Measurements from ENCODE around the gene MTMR3.
"Not testable (repeated sequence)": the region's sequence is repeated elsewhere in the genome, so short reads cannot be mapped to it uniquely, and the experiment has no call there.

MTMR3 gene

GRCh38 chr22:29972121-29972520 is 89.1 kb downstream of the MTMR3 start:
- no peak for DNase-seq

DNA sequence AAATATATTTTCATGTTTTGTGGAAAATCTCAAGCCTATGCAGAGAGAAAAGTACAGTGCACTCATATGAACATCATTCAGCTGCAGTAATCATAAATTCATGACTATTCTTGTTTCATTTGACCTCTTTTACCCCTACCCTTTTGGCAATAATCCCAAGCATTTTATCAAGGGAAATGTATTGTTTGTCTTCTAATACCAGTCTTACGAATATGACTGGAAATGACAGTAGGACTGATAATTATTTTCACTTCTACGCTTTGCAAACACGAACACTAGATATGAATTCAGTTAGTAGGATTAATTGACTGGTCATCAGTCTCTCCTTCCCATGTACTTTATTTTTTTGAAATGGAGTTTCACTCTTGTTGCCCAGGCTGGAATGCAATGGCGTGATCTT is 90.3 kb downstream of the MTMR3 start:
- DNase-seq = no peak

DNA sequence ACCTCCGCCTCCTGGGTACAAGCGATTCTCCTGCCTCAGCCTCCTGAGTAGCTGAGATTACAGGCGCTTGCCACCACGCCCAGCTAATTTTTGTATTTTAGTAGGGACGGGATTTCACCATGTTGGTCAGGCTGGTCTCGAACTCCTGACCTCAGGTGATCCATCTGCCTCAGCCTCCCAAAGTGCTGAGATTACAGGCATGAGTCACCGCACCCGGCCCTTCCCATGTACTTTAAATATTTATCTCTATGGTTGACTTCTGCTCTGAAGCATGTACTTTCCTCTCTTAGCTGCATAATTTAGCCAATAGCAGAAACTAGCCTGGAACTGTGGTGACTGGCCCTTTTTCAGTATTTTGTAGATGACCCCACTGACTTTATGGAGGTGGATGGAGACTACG is 90.7 kb downstream of the MTMR3 start:
- DNase-seq = not testable (repeated sequence)

- no peak for DNase-seq
These were observed 92.5 kb downstream of the MTMR3 start for GRCh38 chr22:29975494-29975893.

- no peak for DNase-seq
These were observed 94.1 kb downstream of the MTMR3 start for GRCh38 chr22:29977107-29977506.

DNA sequence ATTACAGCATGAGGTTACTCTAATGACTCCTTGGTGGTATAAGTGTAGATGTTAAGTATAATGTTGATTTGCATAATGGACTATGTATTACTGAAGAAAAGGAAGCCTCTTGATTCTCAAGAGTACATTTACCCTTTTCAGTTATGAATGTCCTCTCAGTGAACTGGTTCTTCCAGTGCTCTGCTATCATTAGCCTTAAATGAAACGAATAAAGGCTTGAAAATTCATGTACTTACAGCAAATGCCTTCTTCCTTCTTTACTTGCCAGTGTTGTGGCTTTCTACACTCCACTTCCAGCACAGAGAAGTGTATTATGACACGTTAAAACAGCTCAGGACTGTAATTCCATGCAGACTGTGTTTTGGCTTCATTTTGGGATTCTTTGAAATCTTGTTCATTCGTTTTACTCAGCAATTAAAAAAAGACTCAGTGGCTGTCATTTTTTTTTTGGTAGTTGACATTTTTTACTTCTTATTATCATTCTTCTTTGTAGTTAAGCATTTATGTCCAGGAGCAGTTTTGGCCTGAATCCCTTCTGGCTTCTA is 96.9 kb downstream of the MTMR3 start:
- no peak for DNase-seq

- no peak for DNase-seq
These were observed 100.4 kb downstream of the MTMR3 start for GRCh38 chr22:29983296-29983917.

GRCh38 chr22:29985912-29986311 is 102.9 kb downstream of the MTMR3 start:
- no peak for DNase-seq

DNA sequence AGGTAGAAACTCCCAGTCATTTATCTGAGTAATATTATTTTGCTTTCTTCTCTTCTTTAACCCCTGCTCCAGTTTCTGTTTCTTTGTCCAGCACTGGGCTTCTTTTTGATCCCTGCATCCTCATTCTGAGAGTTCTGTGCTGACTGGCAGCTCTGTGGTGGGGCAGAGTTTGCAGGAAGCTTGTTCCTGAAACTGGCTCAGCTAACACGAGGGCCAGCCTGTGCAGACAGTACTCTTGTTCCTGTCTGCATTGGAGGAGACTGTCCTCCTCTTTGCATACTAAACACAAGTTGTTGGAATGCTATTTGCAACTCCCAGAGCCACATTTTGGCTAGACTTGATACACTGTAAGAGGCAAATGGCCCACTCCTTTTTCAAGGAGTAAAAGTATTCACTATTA is 104.2 kb downstream of the MTMR3 start:
- DNase-seq = no peak

- DNase-seq = no peak
These were observed 105.7 kb downstream of the MTMR3 start for GRCh38 chr22:29988719-29989118.

GRCh38 chr22:29989446-29989845 is 106.5 kb downstream of the MTMR3 start:
- DNase-seq = no peak

GRCh38 chr22:29992341-29993275 is 109.6 kb downstream of the MTMR3 start:
- DNase-seq = no peak

DNA sequence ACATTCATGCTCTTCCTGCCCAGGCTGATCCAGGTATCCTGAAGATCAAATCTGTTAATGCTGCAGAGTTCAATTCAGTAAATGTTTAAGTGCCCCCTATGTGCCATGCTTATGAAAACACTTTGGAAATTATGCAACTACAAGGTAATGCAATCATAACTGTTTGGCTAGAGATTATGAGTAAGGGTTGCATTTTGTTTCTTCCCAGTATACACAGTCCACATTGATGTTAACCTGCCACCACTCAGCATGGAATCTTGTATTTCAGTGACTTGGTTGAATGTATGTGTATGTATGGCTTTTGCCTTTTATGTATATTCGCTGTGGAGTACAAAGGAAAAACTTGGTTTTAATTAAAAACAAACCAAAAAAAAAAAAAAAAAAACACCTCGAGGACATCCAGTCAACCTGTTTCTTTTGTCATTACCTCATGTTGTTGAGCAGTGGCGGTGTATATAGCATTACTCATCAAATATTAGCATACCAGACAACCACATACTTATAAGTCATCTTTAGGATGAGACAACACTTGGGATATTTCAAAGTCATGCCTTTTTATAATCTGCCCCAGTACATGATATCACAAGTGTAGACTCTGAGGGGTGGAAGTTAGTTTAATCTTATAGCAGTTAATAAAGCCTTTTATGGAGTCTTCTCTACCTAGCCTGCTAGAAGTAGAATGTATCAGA is 111.2 kb downstream of the MTMR3 start:
- DNase-seq = peak; percentile 87

- DNase-seq = peak; percentile 46
These were observed 112.0 kb downstream of the MTMR3 start for GRCh38 chr22:29994943-29995342.

GRCh38 chr22:29997107-29997506 is 114.1 kb downstream of the MTMR3 start:
- no peak for DNase-seq

- no peak for DNase-seq
These were observed 114.5 kb downstream of the MTMR3 start for GRCh38 chr22:29997516-29997915.

- DNase-seq = no peak
These were observed 115.8 kb downstream of the MTMR3 start for GRCh38 chr22:29998627-29999384.

- peak; percentile 32 for DNase-seq
These were observed 117.6 kb downstream of the MTMR3 start for GRCh38 chr22:30000566-30000965.

GRCh38 chr22:30001459-30001858 is 118.5 kb downstream of the MTMR3 start:
- no peak for DNase-seq

- no peak for DNase-seq
These were observed 120.0 kb downstream of the MTMR3 start for GRCh38 chr22:30002861-30003486.

GRCh38 chr22:30004101-30004500 is 121.1 kb downstream of the MTMR3 start:
- no peak for DNase-seq

DNA sequence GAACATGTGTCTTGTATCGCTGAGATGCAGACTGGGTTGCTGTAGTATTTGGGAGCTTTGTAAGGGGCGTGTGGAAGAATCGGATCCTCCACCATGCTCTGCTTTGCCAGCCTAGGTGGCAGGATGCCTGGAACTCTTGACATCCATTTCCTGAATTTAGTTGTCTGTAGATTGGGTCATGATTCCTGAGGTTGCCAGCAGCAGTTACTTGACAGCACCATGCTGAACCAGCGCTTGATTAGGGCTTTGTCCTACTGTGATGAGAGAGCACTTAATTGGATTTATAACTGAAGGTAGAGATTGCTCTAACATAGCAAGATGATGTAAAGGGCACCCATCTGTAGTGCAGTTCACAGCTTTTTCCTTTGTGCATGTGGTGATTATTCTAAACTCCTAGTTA is 121.7 kb downstream of the MTMR3 start:
- DNase-seq = no peak

All from EL (cell line).